ENCODE data around the gene HNMT.
"Not testable (repeated sequence)": the region's sequence is repeated elsewhere in the genome, so short reads cannot be mapped to it uniquely, and the experiment has no call there.

HNMT gene

GRCh38 chr2:138032334-138032733 is 68.1 kb downstream of the HNMT start:
- Mint-ChIP-seq H3K36me3 (ENCODE audit: insufficient read depth) (no peaks in the 10 kb centered on the region), H3K4me3 (no peak overlapping the region), H3K4me1 (ENCODE audit: low read depth in 2 of 2) (no peaks in the 10 kb centered on the region), H3K27ac (no peak overlapping the region), H3K9me3 (peaks cover 4 to 7% of the 10 kb centered on the region in 2 donors), H3K27me3 (no peaks in the 10 kb centered on the region)
- DNase-seq, result no peak
- ATAC-seq (replicated peaks), result no peak

GRCh38 chr2:138034536-138034935 is 70.3 kb downstream of the HNMT start:
- no peak overlapping the region for H3K4me3 Mint-ChIP-seq

GRCh38 chr2:138035608-138036217 is 71.4 kb downstream of the HNMT start:
- Mint-ChIP-seq H3K27ac (no peak overlapping the region), H3K4me3 (no peak overlapping the region), H3K9me3 (peaks cover 7% of the 10 kb centered on the region in 2 donors), H3K4me1 (ENCODE audit: low read depth in 2 of 2) (no peaks in the 10 kb centered on the region), H3K27me3 (no peaks in the 10 kb centered on the region), H3K36me3 (ENCODE audit: insufficient read depth) (no peaks in the 10 kb centered on the region)
- DNase-seq, result no peak
- no peak for ATAC-seq (replicated peaks)

More at GRCh38 chr2:138034536-138034935, 70.3 kb downstream of the HNMT start:
- no peaks in the 10 kb centered on the region for H3K27me3 Mint-ChIP-seq
- H3K4me1 Mint-ChIP-seq (ENCODE audit: low read depth in 2 of 2), result no peaks in the 10 kb centered on the region
- no peaks in the 10 kb centered on the region for H3K36me3 Mint-ChIP-seq (ENCODE audit: insufficient read depth)
- no peak for DNase-seq
- no peak overlapping the region for H3K27ac Mint-ChIP-seq
- ATAC-seq (replicated peaks), result no peak
- peaks cover 7% of the 10 kb centered on the region in 2 donors for H3K9me3 Mint-ChIP-seq

- H3K27me3 Mint-ChIP-seq, result no peaks in the 10 kb centered on the region
- no peaks in the 10 kb centered on the region for H3K36me3 Mint-ChIP-seq (ENCODE audit: insufficient read depth)
- no peak overlapping the region for H3K27ac Mint-ChIP-seq
- ATAC-seq (replicated peaks), result no peak
- H3K4me3 Mint-ChIP-seq, result no peak overlapping the region
- no peak for DNase-seq
- H3K9me3 Mint-ChIP-seq, result peaks cover 11 to 12% of the 10 kb centered on the region in 2 donors
- H3K4me1 Mint-ChIP-seq (ENCODE audit: low read depth in 2 of 2), result no peaks in the 10 kb centered on the region
Observed at GRCh38 chr2:138036522-138036921, 72.2 kb downstream of the HNMT start.

- Mint-ChIP-seq H3K4me3 (no peak overlapping the region), H3K36me3 (ENCODE audit: insufficient read depth) (no peaks in the 10 kb centered on the region), H3K27me3 (no peaks in the 10 kb centered on the region), H3K9me3 (peaks cover 10 to 14% of the 10 kb centered on the region in 2 donors), H3K4me1 (ENCODE audit: low read depth in 2 of 2) (no peaks in the 10 kb centered on the region), H3K27ac (no peak overlapping the region)
- ATAC-seq (replicated peaks) (no peak), DNase-seq (no peak)
Observed at GRCh38 chr2:138037090-138037489, 72.8 kb downstream of the HNMT start.

GRCh38 chr2:138040616-138041015 is 76.3 kb downstream of the HNMT start:
- H3K36me3 Mint-ChIP-seq (ENCODE audit: insufficient read depth), result no peaks in the 10 kb centered on the region
- ATAC-seq (replicated peaks) (no peak), DNase-seq (no peak)
- no peaks in the 10 kb centered on the region for H3K27me3 Mint-ChIP-seq
- no peaks in the 10 kb centered on the region for H3K4me1 Mint-ChIP-seq (ENCODE audit: low read depth in 2 of 2)
- H3K4me3 Mint-ChIP-seq, result no peak overlapping the region
- H3K9me3 Mint-ChIP-seq, result peaks cover 21 to 22% of the 10 kb centered on the region in 2 donors
- no peak overlapping the region for H3K27ac Mint-ChIP-seq

- H3K36me3 Mint-ChIP-seq (ENCODE audit: insufficient read depth), result no peaks in the 10 kb centered on the region
- no peaks in the 10 kb centered on the region for H3K4me1 Mint-ChIP-seq (ENCODE audit: low read depth in 2 of 2)
- no peak overlapping the region for H3K27ac Mint-ChIP-seq
- peaks cover 19 to 22% of the 10 kb centered on the region in 2 donors for H3K9me3 Mint-ChIP-seq
- no peaks in the 10 kb centered on the region for H3K27me3 Mint-ChIP-seq
- no peak overlapping the region for H3K4me3 Mint-ChIP-seq
- DNase-seq (no peak), ATAC-seq (replicated peaks) (no peak)
Observed at GRCh38 chr2:138042311-138042710, 78.0 kb downstream of the HNMT start.

- H3K4me1 Mint-ChIP-seq (ENCODE audit: low read depth in 2 of 2); H3K4me3 Mint-ChIP-seq; H3K27me3 Mint-ChIP-seq; H3K36me3 Mint-ChIP-seq (ENCODE audit: insufficient read depth); ATAC-seq (replicated peaks); DNase-seq; H3K27ac Mint-ChIP-seq: not testable (repeated sequence)
- peaks cover 16 to 22% of the 10 kb centered on the region in 2 donors for H3K9me3 Mint-ChIP-seq
Observed at GRCh38 chr2:138043588-138043987, 79.3 kb downstream of the HNMT start.

- no peak for ATAC-seq (replicated peaks)
- H3K4me1 Mint-ChIP-seq (ENCODE audit: low read depth in 2 of 2), result no peaks in the 10 kb centered on the region
- H3K4me3 Mint-ChIP-seq, result no peak overlapping the region
- H3K27me3 Mint-ChIP-seq, result no peaks in the 10 kb centered on the region
- no peak for DNase-seq
- no peak overlapping the region for H3K27ac Mint-ChIP-seq
- H3K36me3 Mint-ChIP-seq (ENCODE audit: insufficient read depth), result no peaks in the 10 kb centered on the region
- H3K9me3 Mint-ChIP-seq, result peaks cover 6 to 7% of the 10 kb centered on the region in 2 donors
Observed at GRCh38 chr2:138058427-138058826, 94.2 kb downstream of the HNMT start.

- no peak for DNase-seq
- no peaks in the 10 kb centered on the region for H3K27me3 Mint-ChIP-seq
- no peaks in the 10 kb centered on the region for H3K4me1 Mint-ChIP-seq (ENCODE audit: low read depth in 2 of 2)
- peaks cover 6 to 7% of the 10 kb centered on the region in 2 donors for H3K9me3 Mint-ChIP-seq
- no peak overlapping the region for H3K27ac Mint-ChIP-seq
- H3K36me3 Mint-ChIP-seq (ENCODE audit: insufficient read depth), result no peaks in the 10 kb centered on the region
- H3K4me3 Mint-ChIP-seq, result no peak overlapping the region
- ATAC-seq (replicated peaks), result no peak
Observed at GRCh38 chr2:138059487-138060300, 95.4 kb downstream of the HNMT start.

- no peak for DNase-seq
- H3K4me3 Mint-ChIP-seq, result no peak overlapping the region
- no peaks in the 10 kb centered on the region for H3K4me1 Mint-ChIP-seq (ENCODE audit: low read depth in 2 of 2)
- ATAC-seq (replicated peaks), result no peak
- H3K9me3 Mint-ChIP-seq, result peaks cover 6 to 7% of the 10 kb centered on the region in 2 donors
- H3K27ac Mint-ChIP-seq, result no peak overlapping the region
- no peaks in the 10 kb centered on the region for H3K27me3 Mint-ChIP-seq
- H3K36me3 Mint-ChIP-seq (ENCODE audit: insufficient read depth), result no peaks in the 10 kb centered on the region
Observed at GRCh38 chr2:138060301-138060635, 96.0 kb downstream of the HNMT start.

- H3K9me3 Mint-ChIP-seq, result peaks cover 6 to 7% of the 10 kb centered on the region in 2 donors
- H3K27me3 Mint-ChIP-seq, result no peaks in the 10 kb centered on the region
- no peaks in the 10 kb centered on the region for H3K4me1 Mint-ChIP-seq (ENCODE audit: low read depth in 2 of 2)
- ATAC-seq (replicated peaks), result no peak
- H3K36me3 Mint-ChIP-seq (ENCODE audit: insufficient read depth), result no peaks in the 10 kb centered on the region
- DNase-seq, result no peak
- H3K27ac Mint-ChIP-seq, result no peak overlapping the region
- no peak overlapping the region for H3K4me3 Mint-ChIP-seq
Observed at GRCh38 chr2:138061961-138062360, 97.7 kb downstream of the HNMT start.

GRCh38 chr2:138063181-138063580 is 98.9 kb downstream of the HNMT start:
- Mint-ChIP-seq H3K27me3 (no peaks in the 10 kb centered on the region), H3K4me1 (ENCODE audit: low read depth in 2 of 2) (no peaks in the 10 kb centered on the region), H3K9me3 (peaks cover 0 to under 1% of the 10 kb centered on the region in 2 donors), H3K36me3 (ENCODE audit: insufficient read depth) (no peaks in the 10 kb centered on the region), H3K27ac (no peak overlapping the region), H3K4me3 (no peak overlapping the region)
- no peak for ATAC-seq (replicated peaks)
- no peak for DNase-seq
